Mononuclear cell (primary cell): ENCODE measurements around the gene LY6G5C. TPM values are rescaled to one million over a fixed set of nuclear protein-coding genes. Genes with fewer than 3 reads are reported as not detected.

ENCODE experiments used
- H3K27me3 ChIP-seq: 2 replicates; pipeline ENCODE4 v1.6.0; 2011; ENCODE audit warnings: low read length, control low read depth; ENCODE audit not compliant: insufficient read depth
- H3K4me1 ChIP-seq: 2 replicates; pipeline ENCODE4 v1.5.1; 2011; ENCODE audit warnings: mild to moderate bottlenecking, low read length, control low read depth; ENCODE audit not compliant: insufficient read depth
- H3K4me3 ChIP-seq: 2 replicates; pipeline ENCODE4 v1.5.1; 2011; ENCODE audit warnings: mild to moderate bottlenecking, low read length, moderate library complexity
- H3K9me3 ChIP-seq: 2 replicates; pipeline ENCODE4 v1.5.1; 2011; ENCODE audit warnings: low read depth, mild to moderate bottlenecking, control low read depth, low read length
- total RNA-seq: library from RNA; depleted of rRNA; stranded (reverse); fragments of >200 nt; gene quantifications from one replicate; pipeline ENCODE4 v1.2.3, GENCODE V29; 2012

Gene LY6G5C
- total RNA-seq, 1 donor: 1.2 TPM

DNA sequence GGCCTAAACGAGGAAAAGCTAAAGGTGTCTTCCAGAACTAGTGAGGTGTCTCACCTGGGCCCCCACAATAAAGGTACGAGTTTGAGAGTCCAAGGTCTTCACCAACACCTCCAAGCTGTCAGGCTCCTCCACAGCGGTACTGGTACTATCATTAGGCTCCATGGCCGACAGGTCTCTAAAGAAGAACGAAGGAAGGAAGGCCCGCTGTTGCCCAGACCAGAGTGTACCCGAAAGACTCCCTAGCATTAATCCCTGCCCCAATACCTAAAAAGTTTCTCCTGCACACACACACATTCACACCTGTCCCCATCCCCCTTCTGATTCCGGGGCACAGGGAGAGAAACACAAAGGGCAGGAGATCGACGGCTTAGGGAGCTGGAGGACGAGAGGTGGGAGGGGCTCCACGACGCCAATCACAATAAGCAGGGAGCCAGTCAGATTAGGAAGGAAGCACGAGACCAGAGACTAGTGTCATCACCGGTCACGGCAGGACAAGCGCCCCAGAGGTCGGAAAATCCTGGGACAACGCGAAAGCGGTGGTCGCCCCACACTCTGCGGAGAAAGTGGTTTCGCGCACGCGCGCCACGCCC is 29.2 kb downstream of the LY6G5C start:
- Histone ChIP-seq H3K27me3 (no peaks in the 10 kb centered on the region), H3K9me3 (no peaks in the 10 kb centered on the region), H3K4me1 (peaks cover 25% of the 10 kb centered on the region), H3K4me3 (peak overlapping the region; percentile 92)

DNA sequence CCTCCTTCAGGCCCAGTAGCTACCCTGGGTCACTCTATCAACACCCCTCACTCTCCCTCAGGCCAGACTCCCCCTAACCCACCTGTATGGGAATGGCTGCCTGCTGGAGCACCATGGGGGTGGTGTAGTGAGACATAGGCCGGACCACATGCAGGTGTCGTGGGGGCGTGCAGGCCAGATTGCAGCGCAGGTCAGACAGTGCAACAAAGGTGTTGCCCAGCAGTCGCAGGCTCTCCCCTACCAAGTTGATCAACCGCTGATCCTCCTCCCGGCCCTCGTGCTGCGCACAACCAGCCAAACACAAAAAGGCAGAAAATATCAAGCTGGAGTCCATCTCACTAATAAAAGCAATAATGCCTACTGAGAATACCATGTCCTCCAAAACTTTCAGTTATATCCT is 35.5 kb downstream of the LY6G5C start:
- Histone ChIP-seq H3K9me3 (no peaks in the 10 kb centered on the region), H3K4me3 (no peak overlapping the region), H3K4me1 (peaks cover 3% of the 10 kb centered on the region), H3K27me3 (no peaks in the 10 kb centered on the region)

DNA sequence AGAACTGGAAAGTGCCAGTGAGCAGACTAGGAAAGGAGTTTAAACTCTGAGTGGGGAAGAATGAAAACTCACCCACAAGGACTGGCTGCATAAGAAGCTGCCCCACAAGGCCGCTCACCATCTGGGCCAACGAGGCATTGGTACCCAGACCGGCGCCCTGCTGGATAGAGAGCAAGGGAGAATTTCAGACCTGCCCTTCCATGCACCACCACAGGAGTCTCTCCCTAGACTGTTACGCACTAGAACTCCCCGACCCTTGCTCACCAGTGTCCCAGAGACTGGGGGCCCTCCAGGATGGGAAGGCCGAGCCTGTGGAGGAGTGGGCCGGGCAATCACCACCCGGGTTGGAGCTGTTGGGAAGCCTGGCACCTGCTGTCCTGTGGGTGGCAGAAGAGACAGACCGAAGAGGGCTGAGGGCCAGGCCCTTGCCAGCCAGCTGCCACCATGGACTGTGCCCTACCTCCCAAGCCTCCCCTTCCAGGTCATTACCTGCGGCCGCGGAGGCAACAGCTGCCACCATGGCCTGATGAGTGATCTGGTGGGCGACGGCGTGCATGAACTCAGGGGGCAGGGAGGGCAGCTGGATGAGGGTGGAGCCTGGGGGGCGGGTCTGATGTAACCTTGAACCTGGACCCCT is 36.9 kb downstream of the LY6G5C start:
- Histone ChIP-seq H3K9me3 (no peaks in the 10 kb centered on the region), H3K4me3 (no peak overlapping the region), H3K4me1 (no peaks in the 10 kb centered on the region), H3K27me3 (no peaks in the 10 kb centered on the region)

DNA sequence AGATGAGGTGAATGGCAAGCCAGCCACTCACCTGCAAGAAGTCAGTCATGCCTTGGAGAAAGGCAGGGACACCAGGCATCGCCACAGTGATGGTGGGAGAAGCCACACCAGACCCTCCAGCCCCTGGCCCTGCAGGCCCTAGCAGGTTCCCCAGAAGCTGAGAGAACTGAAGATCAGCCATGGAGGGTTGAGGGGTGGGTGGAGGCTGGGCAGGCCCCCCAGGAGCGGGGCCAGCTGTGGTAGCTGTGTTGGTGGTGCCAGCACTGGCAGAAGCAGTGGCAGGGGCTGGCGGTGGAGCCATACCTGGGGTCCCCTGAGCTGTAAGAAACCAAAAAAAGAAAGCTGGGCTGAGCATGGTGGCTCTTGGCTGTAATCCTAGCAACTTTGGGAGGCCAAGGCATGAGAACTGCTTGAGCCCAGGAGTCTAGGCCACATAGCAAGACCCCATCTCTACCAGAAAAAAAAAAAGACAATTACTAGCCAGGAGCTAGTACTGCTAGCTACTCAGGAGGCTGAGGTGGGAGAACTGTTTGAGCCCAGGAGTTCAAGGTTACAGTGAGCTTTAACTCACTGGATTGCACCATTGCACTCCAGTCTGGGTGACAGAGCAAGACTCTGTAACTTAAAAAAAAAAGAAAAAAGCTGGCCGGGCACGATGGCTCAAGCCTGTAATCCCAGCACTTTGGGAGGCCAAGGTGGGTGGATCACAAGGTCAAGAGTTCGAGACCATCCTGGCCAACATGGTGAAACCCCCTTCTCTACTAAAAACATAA is 37.9 kb downstream of the LY6G5C start:
- H3K9me3 ChIP-seq: no peaks in the 10 kb centered on the region
- no peaks in the 10 kb centered on the region for H3K27me3 ChIP-seq
- H3K4me3 ChIP-seq: no peak overlapping the region
- H3K4me1 ChIP-seq: no peaks in the 10 kb centered on the region

DNA sequence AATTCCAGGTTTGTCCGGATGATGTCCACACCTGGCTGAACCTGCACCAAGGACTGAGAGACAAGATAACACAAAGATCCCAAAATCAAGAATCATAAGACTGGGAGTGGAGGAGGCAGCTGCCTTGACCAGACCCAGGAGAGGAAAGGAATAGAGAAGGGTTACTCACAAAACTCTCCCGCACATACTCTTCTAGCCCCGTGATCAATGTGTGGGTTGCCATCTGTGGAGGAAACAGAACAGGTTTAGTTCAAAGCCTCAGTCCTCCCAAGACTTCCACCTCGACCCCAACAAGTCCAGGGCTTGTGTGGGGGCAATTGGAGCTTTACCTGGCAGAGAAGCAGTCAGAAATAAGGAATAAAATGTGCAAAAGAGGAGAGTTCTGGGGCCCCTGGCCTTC is 39.5 kb downstream of the LY6G5C start:
- no peaks in the 10 kb centered on the region for H3K4me1 ChIP-seq
- H3K9me3 ChIP-seq: no peaks in the 10 kb centered on the region
- H3K4me3 ChIP-seq: no peak overlapping the region
- no peaks in the 10 kb centered on the region for H3K27me3 ChIP-seq

DNA sequence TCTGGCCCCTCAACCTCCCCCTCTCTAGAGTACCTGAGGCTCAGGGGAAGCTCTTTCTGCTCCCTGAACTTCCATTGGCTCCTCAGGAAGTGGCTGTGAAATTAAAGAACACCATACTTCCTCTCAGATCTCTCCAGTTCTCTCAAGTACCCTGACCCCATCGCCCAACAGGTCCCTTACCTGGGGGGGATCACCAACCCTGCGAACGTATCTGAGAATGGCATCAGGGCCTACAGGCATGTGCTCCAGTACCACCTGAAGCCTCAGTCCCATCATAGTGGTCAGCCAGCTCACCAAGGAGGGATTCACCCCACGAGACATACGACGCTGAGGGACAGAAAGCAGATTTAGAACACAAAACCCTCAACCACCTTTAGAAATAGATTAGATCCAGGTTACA is 40.3 kb downstream of the LY6G5C start:
- H3K4me1 ChIP-seq: no peaks in the 10 kb centered on the region
- no peaks in the 10 kb centered on the region for H3K27me3 ChIP-seq
- H3K9me3 ChIP-seq: no peaks in the 10 kb centered on the region
- H3K4me3 ChIP-seq: no peak overlapping the region

DNA sequence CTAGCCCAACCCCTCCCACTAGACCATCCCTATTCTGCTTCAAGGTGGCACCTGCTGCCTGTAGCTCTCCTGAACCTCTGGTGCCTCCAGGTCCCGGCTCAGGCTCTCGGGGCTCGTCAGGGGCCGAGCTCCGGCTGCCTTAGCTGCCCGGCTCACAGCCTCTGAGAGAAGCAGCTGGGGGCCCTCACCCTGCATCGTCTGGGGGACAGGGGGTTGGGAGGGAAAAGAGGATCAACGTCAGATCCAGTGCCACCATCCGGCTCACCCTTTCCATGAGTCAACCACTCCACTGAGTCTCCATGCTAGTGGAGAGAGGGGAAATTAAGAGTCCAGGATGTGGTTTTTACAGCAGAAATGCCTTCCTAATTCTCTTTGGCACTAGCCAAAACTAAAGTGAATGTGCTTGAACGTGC is 41.4 kb downstream of the LY6G5C start:
- no peak overlapping the region for H3K4me3 ChIP-seq
- H3K4me1 ChIP-seq: no peaks in the 10 kb centered on the region
- no peaks in the 10 kb centered on the region for H3K9me3 ChIP-seq
- H3K27me3 ChIP-seq: no peaks in the 10 kb centered on the region

DNA sequence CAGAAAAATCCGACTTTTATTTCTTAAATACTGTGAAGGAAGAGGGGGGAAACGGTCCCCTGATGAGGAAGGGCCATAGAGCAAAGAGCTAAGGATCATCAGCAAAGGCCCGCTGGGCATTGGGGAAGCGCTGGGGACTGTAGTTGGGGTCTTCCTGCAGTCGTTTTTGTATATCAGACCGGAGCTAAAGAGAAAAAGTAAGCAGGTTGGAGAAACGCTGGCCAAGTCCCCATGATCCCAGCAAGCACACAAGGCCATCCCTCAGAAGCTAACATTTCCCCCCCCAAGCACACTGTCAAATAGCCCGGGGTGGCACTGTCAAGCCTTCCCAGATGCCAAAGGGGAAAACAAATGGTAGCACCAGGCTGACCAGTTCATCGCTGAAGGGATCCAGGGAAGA is 41.8 kb downstream of the LY6G5C start:
- Histone ChIP-seq H3K4me1 (no peaks in the 10 kb centered on the region), H3K27me3 (no peaks in the 10 kb centered on the region), H3K4me3 (no peak overlapping the region), H3K9me3 (no peaks in the 10 kb centered on the region)

DNA sequence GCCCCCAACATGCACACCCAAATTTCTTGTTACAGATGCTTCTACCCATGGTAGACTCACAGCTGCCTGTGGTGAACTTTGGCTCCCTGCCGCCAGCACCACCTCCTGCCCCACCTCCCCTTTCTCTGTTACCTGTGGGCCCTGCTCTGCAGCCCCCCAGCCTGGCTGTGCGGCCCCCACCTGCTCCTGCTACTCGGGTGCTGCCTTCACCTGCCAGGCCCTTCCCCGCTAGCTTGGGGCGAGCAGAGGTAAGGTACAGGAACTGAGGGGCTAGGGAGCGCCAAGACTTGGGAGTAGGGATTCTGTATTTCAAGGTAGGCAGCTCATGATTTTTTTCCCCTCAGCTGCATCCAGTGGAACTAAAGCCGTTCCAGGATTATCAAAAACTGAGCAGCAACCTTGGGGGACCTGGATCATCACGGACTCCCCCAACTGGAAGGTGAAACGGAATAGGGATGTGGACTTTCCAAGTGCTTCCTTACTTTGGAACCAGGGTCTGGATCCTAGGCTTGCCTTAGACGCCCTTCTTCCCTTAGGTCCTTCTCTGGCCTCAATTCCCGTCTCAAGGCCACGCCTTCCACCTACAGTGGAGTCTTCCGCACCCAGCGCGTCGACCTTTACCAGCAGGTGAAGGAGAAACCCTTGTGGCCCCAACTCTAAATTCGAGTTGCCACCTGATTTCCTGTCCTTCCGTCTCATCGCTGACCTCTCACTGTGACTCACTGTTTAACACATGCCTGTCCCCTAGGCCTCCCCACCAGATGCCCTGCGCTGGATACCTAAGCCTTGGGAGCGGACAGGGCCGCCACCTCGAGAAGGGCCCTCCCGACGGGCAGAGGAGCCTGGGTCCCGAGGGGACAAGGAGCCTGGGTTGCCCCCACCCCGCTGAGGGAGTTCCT is 43.9 kb downstream of the LY6G5C start:
- no peak overlapping the region for H3K4me3 ChIP-seq
- no peaks in the 10 kb centered on the region for H3K9me3 ChIP-seq
- no peaks in the 10 kb centered on the region for H3K4me1 ChIP-seq
- no peaks in the 10 kb centered on the region for H3K27me3 ChIP-seq

DNA sequence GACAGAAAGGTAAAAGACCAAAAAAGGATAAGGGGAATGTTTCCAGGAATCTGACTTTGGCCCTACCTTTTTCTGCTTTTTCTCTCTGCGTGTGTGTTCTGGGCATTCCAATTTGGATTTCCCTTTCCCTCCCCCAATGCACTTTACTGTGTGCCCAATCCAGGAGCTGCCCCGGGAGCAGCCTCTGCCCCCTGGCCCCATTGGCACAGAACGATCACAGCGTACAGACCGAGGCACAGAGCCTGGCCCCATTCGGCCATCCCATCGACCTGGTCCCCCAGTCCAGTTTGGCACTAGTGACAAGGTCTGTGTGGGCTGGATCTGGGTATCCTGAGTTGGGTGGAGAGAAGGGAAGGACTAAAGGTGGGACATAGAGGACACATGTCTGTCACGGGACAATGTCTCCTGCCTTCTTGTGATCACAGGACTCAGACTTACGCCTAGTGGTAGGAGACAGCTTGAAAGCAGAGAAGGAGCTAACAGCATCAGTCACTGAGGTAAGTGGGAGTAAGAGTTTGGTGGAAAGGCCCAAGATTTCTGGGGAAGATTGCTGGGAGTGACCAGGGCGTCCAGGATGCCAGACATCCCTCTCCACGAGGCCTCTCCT is 45.8 kb downstream of the LY6G5C start:
- H3K9me3 ChIP-seq: no peaks in the 10 kb centered on the region
- no peaks in the 10 kb centered on the region for H3K4me1 ChIP-seq
- H3K27me3 ChIP-seq: no peaks in the 10 kb centered on the region
- H3K4me3 ChIP-seq: no peak overlapping the region

DNA sequence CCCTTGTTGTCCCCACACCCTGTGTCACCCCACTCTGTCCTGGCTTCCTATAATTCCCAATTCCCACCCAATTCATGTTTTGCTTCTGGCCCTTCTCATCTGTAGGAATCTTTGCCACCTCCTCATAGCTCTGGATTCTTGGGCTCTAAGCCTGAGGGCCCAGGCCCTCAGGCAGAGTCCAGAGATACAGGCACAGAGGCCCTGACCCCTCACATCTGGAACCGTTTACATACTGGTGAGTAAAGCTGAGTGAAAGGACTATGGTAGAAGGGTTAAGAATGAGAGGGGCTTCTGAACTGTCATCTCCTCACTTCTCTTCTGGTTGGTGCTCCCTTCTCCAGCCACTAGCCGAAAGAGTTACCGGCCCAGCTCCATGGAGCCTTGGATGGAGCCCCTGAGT is 46.7 kb downstream of the LY6G5C start:
- Histone ChIP-seq H3K4me1 (no peaks in the 10 kb centered on the region), H3K9me3 (no peaks in the 10 kb centered on the region), H3K27me3 (no peaks in the 10 kb centered on the region), H3K4me3 (no peak overlapping the region)

DNA sequence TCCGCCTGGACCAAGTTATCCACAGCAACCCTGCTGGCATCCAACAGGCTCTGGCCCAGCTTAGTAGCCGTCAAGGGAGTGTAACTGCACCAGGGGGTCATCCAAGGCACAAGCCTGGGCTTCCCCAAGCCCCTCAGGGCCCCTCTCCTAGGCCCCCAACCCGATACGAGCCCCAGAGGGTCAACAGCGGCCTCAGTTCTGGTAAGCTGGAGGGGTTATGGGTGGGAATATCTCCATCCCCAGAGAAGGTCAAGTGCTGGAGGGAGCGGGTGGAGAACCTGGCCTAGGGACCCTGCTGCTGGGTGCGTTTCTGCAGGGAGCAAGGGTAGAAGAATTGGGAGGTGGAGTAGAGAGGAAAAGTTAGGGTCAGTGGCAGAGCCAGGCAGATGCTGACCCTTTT is 47.4 kb downstream of the LY6G5C start:
- Histone ChIP-seq H3K27me3 (no peaks in the 10 kb centered on the region), H3K4me3 (no peak overlapping the region), H3K9me3 (no peaks in the 10 kb centered on the region), H3K4me1 (no peaks in the 10 kb centered on the region)

DNA sequence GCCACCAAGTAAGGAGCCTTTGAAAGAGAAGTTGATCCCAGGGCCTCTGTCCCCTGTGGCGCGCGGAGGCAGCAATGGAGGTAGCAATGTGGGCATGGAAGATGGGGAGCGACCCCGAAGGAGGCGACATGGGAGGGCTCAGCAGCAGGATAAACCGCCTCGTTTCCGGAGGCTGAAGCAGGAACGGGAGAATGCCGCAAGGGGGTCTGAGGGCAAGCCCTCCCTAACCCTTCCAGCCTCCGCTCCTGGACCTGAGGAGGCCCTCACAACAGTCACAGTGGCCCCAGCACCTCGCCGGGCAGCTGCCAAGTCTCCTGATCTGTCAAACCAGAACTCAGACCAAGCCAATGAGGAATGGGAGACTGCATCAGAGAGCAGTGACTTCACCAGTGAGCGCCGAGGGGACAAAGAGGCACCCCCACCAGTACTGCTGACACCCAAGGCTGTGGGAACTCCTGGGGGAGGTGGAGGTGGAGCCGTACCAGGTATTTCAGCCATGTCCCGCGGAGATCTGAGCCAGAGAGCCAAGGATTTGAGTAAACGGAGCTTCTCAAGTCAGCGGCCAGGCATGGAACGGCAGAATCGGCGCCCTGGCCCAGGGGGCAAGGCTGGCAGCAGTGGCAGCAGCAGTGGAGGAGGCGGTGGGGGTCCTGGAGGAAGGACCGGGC is 48.5 kb downstream of the LY6G5C start:
- Histone ChIP-seq H3K4me1 (no peaks in the 10 kb centered on the region), H3K27me3 (no peaks in the 10 kb centered on the region), H3K4me3 (no peak overlapping the region), H3K9me3 (no peaks in the 10 kb centered on the region)

DNA sequence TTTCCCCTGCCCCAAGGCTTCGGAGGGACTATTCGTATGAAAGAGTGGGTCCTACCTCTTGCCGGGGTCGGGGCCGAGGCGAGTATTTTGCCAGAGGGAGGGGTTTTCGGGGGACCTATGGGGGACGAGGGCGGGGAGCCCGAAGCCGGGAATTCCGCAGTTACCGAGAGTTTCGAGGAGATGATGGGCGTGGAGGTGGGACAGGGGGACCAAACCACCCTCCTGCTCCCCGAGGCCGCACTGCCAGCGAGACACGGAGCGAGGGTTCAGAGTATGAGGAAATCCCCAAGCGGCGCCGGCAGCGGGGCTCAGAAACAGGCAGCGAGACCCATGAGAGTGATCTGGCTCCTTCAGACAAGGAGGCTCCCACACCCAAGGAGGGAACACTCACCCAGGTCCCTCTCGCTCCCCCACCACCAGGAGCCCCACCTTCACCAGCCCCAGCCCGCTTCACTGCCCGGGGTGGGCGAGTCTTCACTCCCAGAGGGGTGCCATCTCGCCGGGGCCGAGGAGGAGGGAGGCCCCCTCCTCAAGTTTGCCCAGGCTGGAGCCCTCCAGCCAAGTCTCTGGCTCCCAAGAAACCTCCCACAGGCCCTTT is 49.1 kb downstream of the LY6G5C start:
- Histone ChIP-seq H3K4me3 (no peak overlapping the region), H3K4me1 (no peaks in the 10 kb centered on the region), H3K27me3 (no peaks in the 10 kb centered on the region), H3K9me3 (no peaks in the 10 kb centered on the region)
